Neural progenitor cell (in vitro differentiated cells): Measurements from ENCODE around the gene WASL. TPM values are rescaled to one million over a fixed set of nuclear protein-coding genes. Genes with fewer than 3 reads are reported as not detected.
"Not testable (repeated sequence)": the region's sequence is repeated elsewhere in the genome, so short reads cannot be mapped to it uniquely, and the experiment has no call there.

Experiments used
- DNase-seq: peaks from one replicate; pipeline ENCODE4 v3.0.0-alpha.2; 2016; ENCODE audit warnings: low spot score
- H2AFZ ChIP-seq: fragments of 200-600 bp; sonication (generic); replicated peaks from 2 replicates; pipeline ENCODE4 v1.6.1; 2016; ENCODE audit warnings: antibody characterized with exemption
- H3F3A ChIP-seq: fragments of 200-600 bp; sonication (generic); 2 replicates; pipeline ENCODE4 v1.6.1; 2016; ENCODE audit warnings: antibody characterized with exemption, low read depth
- H3K27ac ChIP-seq: fragments of 200-600 bp; sonication (generic); 2 replicates; pipeline ENCODE4 v1.5.1; 2016; ENCODE audit warnings: mild to moderate bottlenecking
- H3K27me3 ChIP-seq: fragments of 200-600 bp; sonication (generic); 2 replicates; pipeline ENCODE4 v1.6.1; 2016; ENCODE audit warnings: mild to moderate bottlenecking, moderate library complexity
- H3K36me3 ChIP-seq: fragments of 200-600 bp; sonication (generic); 2 replicates; pipeline ENCODE4 v1.5.1; 2016
- H3K4me1 ChIP-seq: fragments of 200-600 bp; sonication (generic); 2 replicates; pipeline ENCODE4 v1.6.1; 2016; ENCODE audit warnings: mixed run types
- H3K4me2 ChIP-seq: fragments of 200-600 bp; sonication (generic); 2 replicates; pipeline ENCODE4 v1.6.1; 2016
- H3K4me3 ChIP-seq: fragments of 200-600 bp; sonication (generic); 2 replicates; pipeline ENCODE4 v1.5.1; 2016
- H3K79me2 ChIP-seq: fragments of 200-600 bp; sonication (generic); 2 replicates; pipeline ENCODE4 v1.6.1; 2016; ENCODE audit warnings: low read depth
- H3K9ac ChIP-seq: fragments of 200-600 bp; sonication (generic); 2 replicates; pipeline ENCODE4 v1.6.1; 2016
- H3K9me3 ChIP-seq: fragments of 200-600 bp; sonication (generic); 2 replicates; pipeline ENCODE4 v1.5.1; 2016; ENCODE audit warnings: low read depth
- H4K20me1 ChIP-seq: fragments of 200-600 bp; sonication (generic); 2 replicates; pipeline ENCODE4 v1.6.1; 2016; ENCODE audit warnings: low read depth
- H3K27ac Mint-ChIP-seq: 3 replicates; pipeline ENCODE4 v1.8.0; 2021; ENCODE audit warnings: mixed read lengths
- H3K27me3 Mint-ChIP-seq: 2 replicates; pipeline ENCODE4 v1.8.0; 2022; ENCODE audit warnings: low read depth, mild to moderate bottlenecking, inconsistent platforms, moderate library complexity, mixed read lengths; ENCODE audit not compliant: insufficient read depth
- H3K36me3 Mint-ChIP-seq: 3 replicates; pipeline ENCODE4 v1.8.0; 2021; ENCODE audit warnings: mixed read lengths
- H3K4me1 Mint-ChIP-seq: 3 replicates; pipeline ENCODE4 v1.8.0; 2021; ENCODE audit warnings: mixed read lengths
- H3K4me3 Mint-ChIP-seq: 3 replicates; pipeline ENCODE4 v1.8.0; 2021; ENCODE audit warnings: mild to moderate bottlenecking, moderate library complexity, mixed read lengths
- H3K9me3 Mint-ChIP-seq: 3 replicates; pipeline ENCODE4 v1.8.0; 2020; ENCODE audit warnings: mixed read lengths
- CTCF ChIP-seq: fragments of 200-600 bp; sonication (generic); IDR thresholded peaks from 2 replicates; pipeline ENCODE4 v1.5.1; 2017; ENCODE audit warnings: antibody characterized with exemption, mild to moderate bottlenecking
- EZH2 ChIP-seq: fragments of 200-600 bp; sonication (generic); IDR thresholded peaks from 2 replicates; pipeline ENCODE4 v1.6.1; 2017; ENCODE audit warnings: antibody characterized with exemption, mild to moderate bottlenecking, moderate library complexity
- EZH2phosphoT487 ChIP-seq: fragments of 200-600 bp; sonication (generic); IDR thresholded peaks from 2 replicates; pipeline ENCODE4 v1.6.1; 2017; ENCODE audit warnings: antibody characterized with exemption
- total RNA-seq: library from RNA; depleted of rRNA; stranded (reverse); fragments of >200 nt; gene quantifications from 2 replicates; pipeline ENCODE4 v1.2.3, GENCODE V29; 2015; ENCODE audit warnings: low replicate concordance

WASL gene
- total RNA-seq, 1 donor from 2014 or later: 30.4 TPM

DNA sequence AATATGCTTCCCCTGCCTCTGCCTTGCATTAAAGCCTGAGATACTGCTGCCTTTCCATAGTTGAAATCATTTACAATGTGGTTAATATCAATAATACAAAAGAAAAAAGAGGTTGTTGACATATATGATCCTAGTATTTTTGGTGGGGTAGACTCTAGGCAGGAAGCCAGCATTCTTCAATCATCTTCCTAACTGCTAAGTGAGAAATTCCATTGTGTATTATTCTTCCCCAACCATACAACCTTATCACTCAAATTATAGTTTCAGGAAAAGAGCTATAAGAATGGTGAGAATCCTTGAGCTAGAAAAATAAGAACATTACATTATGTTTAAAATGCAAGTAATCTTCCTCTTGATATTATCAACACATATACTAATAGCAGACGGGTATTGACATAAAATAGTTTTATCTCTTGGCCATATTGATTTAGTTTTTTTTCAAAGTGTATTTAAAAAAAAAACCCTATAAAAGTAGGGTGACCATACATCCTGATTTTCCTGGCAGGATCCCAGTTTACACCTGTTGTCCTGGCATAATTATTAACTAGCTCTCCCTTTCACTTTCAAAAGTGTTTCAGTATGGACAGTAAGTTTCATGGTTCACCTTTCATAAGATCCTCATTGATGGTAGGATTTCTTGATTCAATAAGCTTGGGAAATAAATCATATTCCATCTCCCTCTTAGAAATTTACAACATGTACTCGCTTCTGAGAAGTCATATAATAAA, 33.4 kb upstream of the WASL start:
- Histone ChIP-seq H3F3A (peaks cover 3% of the 10 kb centered on the region), H3K9me3 (no peaks in the 10 kb centered on the region), H3K4me1 (peaks cover 4% of the 10 kb centered on the region), H3K4me3 (no peak overlapping the region), H3K27me3 (no peaks in the 10 kb centered on the region), H4K20me1 (no peaks in the 10 kb centered on the region), H3K79me2 (no peaks in the 10 kb centered on the region), H2AFZ (no peak overlapping the region), H3K36me3 (no peaks in the 10 kb centered on the region), H3K4me2 (no peak overlapping the region), H3K9ac (no peak overlapping the region), H3K27ac (no peak overlapping the region)
- Mint-ChIP-seq H3K27ac (no peak overlapping the region), H3K27me3 (no peaks in the 10 kb centered on the region), H3K9me3 (no peaks in the 10 kb centered on the region), H3K4me3 (no peak overlapping the region), H3K4me1 (no peaks in the 10 kb centered on the region), H3K36me3 (no peaks in the 10 kb centered on the region)
- no peak for DNase-seq
- no peak for TF ChIP-seq EZH2phosphoT487
- TF ChIP-seq CTCF: no peak
- no peak for TF ChIP-seq EZH2

DNA sequence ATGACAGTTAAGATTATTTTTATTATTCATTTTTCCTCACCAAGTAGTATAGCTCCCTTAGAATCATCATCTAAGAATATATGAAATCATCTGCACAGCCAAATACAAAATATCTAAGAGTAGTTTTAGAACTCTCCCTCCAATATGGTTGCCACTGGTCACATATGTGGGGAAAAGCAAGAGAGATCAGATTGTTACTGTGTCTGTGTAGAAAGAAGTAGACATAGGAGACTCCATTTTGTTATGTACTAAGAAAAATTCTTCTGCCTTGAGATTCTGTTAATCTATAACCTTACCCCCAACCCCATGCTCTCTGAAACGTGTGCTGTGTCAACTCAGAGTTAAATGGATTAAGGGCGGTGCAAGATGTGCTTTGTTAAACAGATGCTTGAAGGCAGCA, 31.7 kb upstream of the WASL start:
- not testable (repeated sequence) for H3K4me1 Mint-ChIP-seq, H3K4me3 Mint-ChIP-seq, H3K4me3 ChIP-seq, H3K9me3 ChIP-seq, H3K27ac ChIP-seq, H3K27me3 Mint-ChIP-seq, H4K20me1 ChIP-seq, H3K9ac ChIP-seq, H3K4me2 ChIP-seq, H3K36me3 ChIP-seq, H3K9me3 Mint-ChIP-seq, H3K27ac Mint-ChIP-seq, H3K4me1 ChIP-seq, DNase-seq, H3K27me3 ChIP-seq, H3K36me3 Mint-ChIP-seq, H3K79me2 ChIP-seq, H3F3A ChIP-seq, H2AFZ ChIP-seq

GRCh38 chr7:123774496-123774895, 25.7 kb upstream of the WASL start:
- no peaks in the 10 kb centered on the region for H3K79me2 ChIP-seq
- no peak for DNase-seq
- no peak overlapping the region for H3K4me2 ChIP-seq
- no peaks in the 10 kb centered on the region for H3K9me3 ChIP-seq
- Mint-ChIP-seq H3K4me3 (no peak overlapping the region), H3K36me3 (no peaks in the 10 kb centered on the region), H3K4me1 (peaks cover 10% of the 10 kb centered on the region), H3K9me3 (no peaks in the 10 kb centered on the region), H3K27ac (no peak overlapping the region), H3K27me3 (peaks cover 2% of the 10 kb centered on the region)
- H4K20me1 ChIP-seq: no peaks in the 10 kb centered on the region
- no peak overlapping the region for H2AFZ ChIP-seq
- H3K36me3 ChIP-seq: no peaks in the 10 kb centered on the region
- H3F3A ChIP-seq: no peaks in the 10 kb centered on the region
- no peak overlapping the region for H3K9ac ChIP-seq
- TF ChIP-seq EZH2: no peak
- TF ChIP-seq CTCF: no peak
- no peak for TF ChIP-seq EZH2phosphoT487
- no peak overlapping the region for H3K27ac ChIP-seq
- no peaks in the 10 kb centered on the region for H3K27me3 ChIP-seq
- H3K4me1 ChIP-seq: no peaks in the 10 kb centered on the region
- no peak overlapping the region for H3K4me3 ChIP-seq

DNA sequence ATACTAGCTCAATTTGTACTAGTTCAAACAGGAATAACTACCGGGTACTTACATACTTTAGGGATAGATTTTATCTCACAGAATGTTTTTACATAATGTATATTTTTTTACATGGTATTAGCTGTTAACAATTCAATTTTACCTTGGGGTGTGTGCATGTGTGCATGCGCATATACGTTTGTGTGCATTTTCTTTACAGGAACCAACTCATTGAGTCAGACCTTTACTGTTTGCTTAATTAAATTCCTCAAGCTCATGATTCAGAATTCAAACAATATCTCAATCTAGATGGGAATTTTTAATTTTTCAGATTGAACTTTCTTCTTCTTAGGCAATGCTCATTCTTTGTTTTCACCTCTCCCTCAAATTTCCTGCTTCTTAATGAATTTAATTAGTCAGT, 24.7 kb upstream of the WASL start:
- Mint-ChIP-seq H3K27me3 (peaks cover 2% of the 10 kb centered on the region), H3K9me3 (no peaks in the 10 kb centered on the region), H3K27ac (no peak overlapping the region), H3K4me1 (peaks cover 10% of the 10 kb centered on the region), H3K36me3 (no peaks in the 10 kb centered on the region), H3K4me3 (no peak overlapping the region)
- Histone ChIP-seq H3K4me1 (no peaks in the 10 kb centered on the region), H3K27me3 (no peaks in the 10 kb centered on the region), H3K4me2 (no peak overlapping the region), H4K20me1 (no peaks in the 10 kb centered on the region), H3K79me2 (no peaks in the 10 kb centered on the region), H3K9me3 (no peaks in the 10 kb centered on the region), H3K36me3 (no peaks in the 10 kb centered on the region), H2AFZ (no peak overlapping the region), H3K27ac (no peak overlapping the region), H3F3A (no peaks in the 10 kb centered on the region), H3K9ac (no peak overlapping the region), H3K4me3 (no peak overlapping the region)
- no peak for DNase-seq
- TF ChIP-seq EZH2 (no peak), EZH2phosphoT487 (no peak)
